Endothelial cell of umbilical vein (primary cell): ENCODE data around the gene PCDHGA4. TPM values are rescaled to one million over a fixed set of nuclear protein-coding genes. Genes with fewer than 3 reads are reported as not detected.

Source experiments
- BruUV-seq: library from RNA; stranded (reverse); fragments of 400-500 nt; replicated peaks from 2 replicates; lab custom pipeline; 2021; lab: Mats Ljungman, UMichigan
- CTCF ChIA-PET: fragments of 300-600, 350-600 bp; sonication (Branson Sonifier 250); formaldehyde crosslinking; loops from one replicate; lab custom pipeline; 2021; ENCODE audit warnings: antibody characterized with exemption, inconsistent platforms; lab: Charles Lee
- POLR2A ChIA-PET: fragments of 300-600, 350-600 bp; sonication (Branson Sonifier 250); formaldehyde crosslinking; loops from one replicate; lab custom pipeline; 2021; ENCODE audit warnings: antibody characterized with exemption, inconsistent platforms; lab: Charles Lee
- DNase-seq: peaks from one replicate; pipeline ENCODE4 v3.0.0-alpha.2; 2011; ENCODE audit warnings: low read depth, low spot score
- FAIRE-seq: peaks from 2 replicates; lab custom pipeline; 2011; peaks lifted over from hg19 to GRCh38; lab: Jason Lieb, UNC
- H2AFZ ChIP-seq: 2 replicates; pipeline ENCODE4 v1.6.0; 2012; ENCODE audit warnings: low read depth, low read length, control low read depth, inconsistent platforms
- H3K27ac ChIP-seq: 2 replicates; pipeline ENCODE4 v1.5.1; 2011; ENCODE audit warnings: low read depth, mild to moderate bottlenecking, control low read depth, low read length, moderate library complexity; ENCODE audit not compliant: insufficient read depth
- H3K27me3 ChIP-seq, 2 experiments: 2 replicates each; pipeline versions ENCODE4 v1.6.0 to v1.6.1; 2011; ENCODE audit warnings: low read length in 2 of 2, mixed read lengths in 1 of 2; ENCODE audit not compliant: control insufficient read depth in 2 of 2, insufficient read depth in 2 of 2
- H3K36me3 ChIP-seq, 2 experiments: 2 replicates in 1 of 2; 3 replicates in 1 of 2; pipeline ENCODE4 v1.5.1; 2011; ENCODE audit warnings: low read length in 2 of 2, mild to moderate bottlenecking in 1 of 2, moderate library complexity in 1 of 2; ENCODE audit not compliant: control insufficient read depth in 2 of 2, insufficient read depth in 2 of 2; ENCODE audit errors: extremely low read depth in 1 of 2
- H3K4me1 ChIP-seq: 3 replicates; pipeline ENCODE4 v1.5.1; 2011; ENCODE audit warnings: mild to moderate bottlenecking, low read length; ENCODE audit not compliant: control insufficient read depth, insufficient read depth; ENCODE audit errors: extremely low read depth
- H3K4me2 ChIP-seq: 2 replicates; pipeline ENCODE4 v1.6.1; 2011; ENCODE audit warnings: low read length, control low read depth, mixed read lengths; ENCODE audit not compliant: insufficient read depth
- H3K4me3 ChIP-seq, 3 experiments: fragments of 200-600 bp in 1 of 3; sonication (generic), shearing (Covaris generic) in 1 of 3; replicated peaks in 1 of 3; 2 replicates each; pipeline ENCODE4 v1.5.1; 2011 to 2016; ENCODE audit warnings: control low read depth in 3 of 3, low read length in 3 of 3, mild to moderate bottlenecking in 2 of 3, inconsistent platforms in 1 of 3, low read depth in 1 of 3, moderate library complexity in 1 of 3; ENCODE audit not compliant: insufficient read depth in 1 of 3
- H3K79me2 ChIP-seq: 2 replicates; pipeline ENCODE4 v1.6.0; 2012; ENCODE audit warnings: low read length, inconsistent platforms; ENCODE audit not compliant: control insufficient read depth, insufficient read depth
- H3K9ac ChIP-seq: replicated peaks from 2 replicates; pipeline ENCODE3; 2011; ENCODE audit warnings: low read length, control low read depth; ENCODE audit not compliant: insufficient read depth; ENCODE audit errors: extremely low read depth
- H3K9me1 ChIP-seq: replicated peaks from 3 replicates; pipeline ENCODE4 v1.6.0; 2011; ENCODE audit warnings: mild to moderate bottlenecking, low read length; ENCODE audit not compliant: control insufficient read depth, insufficient read depth; ENCODE audit errors: extremely low read depth
- H3K9me3 ChIP-seq: replicated peaks from 2 replicates; pipeline ENCODE4 v1.5.1; 2012; ENCODE audit warnings: low read length, inconsistent platforms; ENCODE audit not compliant: control insufficient read depth, insufficient read depth
- H4K20me1 ChIP-seq: replicated peaks from 2 replicates; pipeline ENCODE3; 2011; ENCODE audit warnings: mild to moderate bottlenecking, low read length; ENCODE audit not compliant: control insufficient read depth, insufficient read depth; ENCODE audit errors: extremely low read depth
- CTCF ChIP-seq, 2 donors: IDR thresholded peaks; 1 replicate in 1 of 2; 2 replicates in 1 of 2; pipeline ENCODE4 v1.5.1; 2011; ENCODE audit warnings: low read length in 2 of 2, mild to moderate bottlenecking in 2 of 2, moderate library complexity in 2 of 2, control low read depth in 1 of 2, inconsistent platforms in 1 of 2, low read depth in 1 of 2; ENCODE audit not compliant: insufficient read depth in 1 of 2; ENCODE audit errors: extremely low read depth in 1 of 2
- EZH2 ChIP-seq: IDR thresholded peaks from 2 replicates; pipeline ENCODE4 v1.6.1; 2012; ENCODE audit warnings: borderline replicate concordance, low read depth, mild to moderate bottlenecking, moderate library complexity, low read length, inconsistent platforms; ENCODE audit not compliant: severe bottlenecking
- GATA2 ChIP-seq: IDR thresholded peaks from 2 replicates; pipeline ENCODE4 v1.7.0; 2011; ENCODE audit warnings: low read depth, mild to moderate bottlenecking, moderate library complexity, mixed read lengths, low read length; ENCODE audit not compliant: insufficient read length, insufficient read depth
- MYC ChIP-seq: IDR thresholded peaks from one replicate; pipeline ENCODE4 v1.6.1; 2011; ENCODE audit warnings: mild to moderate bottlenecking, low read depth, low read length
- POLR2AphosphoS5 ChIP-seq: IDR thresholded peaks from 2 replicates; pipeline ENCODE4 v1.6.1; 2012; ENCODE audit warnings: low read depth, mild to moderate bottlenecking, control low read depth, low read length, moderate library complexity; ENCODE audit not compliant: insufficient read depth
- dilution Hi-C: fragments of 300-500 bp; cut with MboI; formaldehyde crosslinking; loops from one replicate; pipeline ENCODE4 v1.15.0; 2019; ENCODE audit warnings: low sequenced_read_pairs; ENCODE audit not compliant: extremely low pct_ligation_motif_present
- intact Hi-C: fragments of 100-400 bp; cut with micrococcal nuclease; formaldehyde crosslinking; loops from one replicate; pipeline ENCODE4 v1.10.0; 2022
- polyA plus RNA-seq, 4 experiments: library from polyadenylated mRNA; depleted of rRNA in 3 of 4; stranded (reverse) in 3 of 4; unstranded in 1 of 4; fragments of >200 nt; gene quantifications; 2 replicates each; pipeline versions ENCODE4 v1.2.1 to v1.2.3, GENCODE V29; 2011 to 2012; ENCODE audit warnings: missing spikeins in 1 of 4
- total RNA-seq: library from RNA; stranded (reverse); gene quantifications from 2 replicates; pipeline ENCODE4 v1.2.3, GENCODE V29; 2021

Gene PCDHGA4
- total and polyA plus RNA-seq, 2 donors (not counting 3 experiments of a cell fraction or from before 2014, with no cell fraction given), result 2.6 to 3.0 TPM

GRCh38 chr5:141343242-141343952 lies 11.4 kb upstream of the PCDHGA4 start, which contains the start of gene PCDHGA3:
Gene PCDHGA3, plus strand, starts transcription at chr5:141343829. Its CDS starts 205 bp downstream, at chr5:141344034.
- Histone ChIP-seq H3K9ac (peak within 1 kb of the TSS; percentile 49), H3K79me2 (no peaks in the 10 kb centered on the region), H3K4me2 (peak within 1 kb of the TSS; percentile 65), H3K27me3 (peaks cover 10 to 29% of the 10 kb centered on the region in 2 experiments), H2AFZ (peak within 1 kb of the TSS; percentile 86), H4K20me1 (no peaks in the 10 kb centered on the region), H3K4me3 (peak within 1 kb of the TSS in 2 of 3 experiments; percentile 17 to 59), H3K4me1 (peaks cover 3% of the 10 kb centered on the region), H3K27ac (no peak within 1 kb of the TSS), H3K36me3 (no peaks in the 10 kb centered on the region), H3K9me1 (no peaks in the 10 kb centered on the region), H3K9me3 (no peaks in the 10 kb centered on the region)
- peak; percentile 56 for FAIRE-seq
- ChIA-PET POLR2A (interaction anchor here (1.3 kb wide), 1 partner anchor 23 kb away, joined by 3 read pairs; the partner anchor contains the start of gene TAF7), CTCF (interaction anchor here (0.8 to 3.8 kb wide), 26 partner anchors 9 to 224 kb away, joined by 3 to 38 read pairs (median 5); partner anchors contain the start of genes PCDHB9, PCDHGA1, PCDHGA10 and PCDHGA12)
- intact Hi-C loops (loop anchor here (2.0 kb wide), 1 partner anchor 23 kb away; the partner anchor contains the start of gene TAF7), dilution Hi-C loops (no loop called here)
- BruUV-seq, result no TSS peak
- TF ChIP-seq POLR2AphosphoS5 (no peak), MYC (no peak), GATA2 (no peak), CTCF (IDR thresholded peaks at IDR 0.05; ENCODE audit: extremely low read depth in 1 of 2, insufficient read depth in 1 of 2, low read depth in 1 of 2, low read length in 2 of 2) (peak; percentile 29 to 53), EZH2 (no peak)
- peak; percentile 53 for DNase-seq
